ENCODE data around the gene BCKDHA.

GRCh38 chr19:41371541-41371940 is 26.1 kb upstream of the BCKDHA start:
- TF ChIP-seq CTCF (IDR thresholded peaks at IDR 0.05; ENCODE audit: poor library complexity): no peak
- TF ChIP-seq EZH2 (IDR thresholded peaks at IDR 0.05; ENCODE audit: borderline replicate concordance): no peak

All from hepatocyte (in vitro differentiated cells).